Neural progenitor cell (in vitro differentiated cells): ENCODE data around the gene MTRF1L. TPM values are rescaled to one million over a fixed set of nuclear protein-coding genes. Genes with fewer than 3 reads are reported as not detected.

Experiments
- DNase-seq: peaks from one replicate; pipeline ENCODE4 v3.0.0-alpha.2; 2016; ENCODE audit warnings: low spot score
- H2AFZ ChIP-seq: fragments of 200-600 bp; sonication (generic); replicated peaks from 2 replicates; pipeline ENCODE4 v1.6.1; 2016; ENCODE audit warnings: antibody characterized with exemption
- H3F3A ChIP-seq: fragments of 200-600 bp; sonication (generic); 2 replicates; pipeline ENCODE4 v1.6.1; 2016; ENCODE audit warnings: antibody characterized with exemption, low read depth
- H3K27ac ChIP-seq: fragments of 200-600 bp; sonication (generic); 2 replicates; pipeline ENCODE4 v1.5.1; 2016; ENCODE audit warnings: mild to moderate bottlenecking
- H3K27me3 ChIP-seq: fragments of 200-600 bp; sonication (generic); 2 replicates; pipeline ENCODE4 v1.6.1; 2016; ENCODE audit warnings: mild to moderate bottlenecking, moderate library complexity
- H3K36me3 ChIP-seq: fragments of 200-600 bp; sonication (generic); 2 replicates; pipeline ENCODE4 v1.5.1; 2016
- H3K4me1 ChIP-seq: fragments of 200-600 bp; sonication (generic); 2 replicates; pipeline ENCODE4 v1.6.1; 2016; ENCODE audit warnings: mixed run types
- H3K4me2 ChIP-seq: fragments of 200-600 bp; sonication (generic); 2 replicates; pipeline ENCODE4 v1.6.1; 2016
- H3K4me3 ChIP-seq: fragments of 200-600 bp; sonication (generic); 2 replicates; pipeline ENCODE4 v1.5.1; 2016
- H3K79me2 ChIP-seq: fragments of 200-600 bp; sonication (generic); 2 replicates; pipeline ENCODE4 v1.6.1; 2016; ENCODE audit warnings: low read depth
- H3K9ac ChIP-seq: fragments of 200-600 bp; sonication (generic); 2 replicates; pipeline ENCODE4 v1.6.1; 2016
- H3K9me3 ChIP-seq: fragments of 200-600 bp; sonication (generic); 2 replicates; pipeline ENCODE4 v1.5.1; 2016; ENCODE audit warnings: low read depth
- H4K20me1 ChIP-seq: fragments of 200-600 bp; sonication (generic); 2 replicates; pipeline ENCODE4 v1.6.1; 2016; ENCODE audit warnings: low read depth
- H3K27ac Mint-ChIP-seq: 3 replicates; pipeline ENCODE4 v1.8.0; 2021; ENCODE audit warnings: mixed read lengths
- H3K27me3 Mint-ChIP-seq: 2 replicates; pipeline ENCODE4 v1.8.0; 2022; ENCODE audit warnings: low read depth, mild to moderate bottlenecking, inconsistent platforms, moderate library complexity, mixed read lengths; ENCODE audit not compliant: insufficient read depth
- H3K36me3 Mint-ChIP-seq: 3 replicates; pipeline ENCODE4 v1.8.0; 2021; ENCODE audit warnings: mixed read lengths
- H3K4me1 Mint-ChIP-seq: 3 replicates; pipeline ENCODE4 v1.8.0; 2021; ENCODE audit warnings: mixed read lengths
- H3K4me3 Mint-ChIP-seq: 3 replicates; pipeline ENCODE4 v1.8.0; 2021; ENCODE audit warnings: mild to moderate bottlenecking, moderate library complexity, mixed read lengths
- H3K9me3 Mint-ChIP-seq: 3 replicates; pipeline ENCODE4 v1.8.0; 2020; ENCODE audit warnings: mixed read lengths
- EZH2 ChIP-seq: fragments of 200-600 bp; sonication (generic); IDR thresholded peaks from 2 replicates; pipeline ENCODE4 v1.6.1; 2017; ENCODE audit warnings: antibody characterized with exemption, mild to moderate bottlenecking, moderate library complexity
- EZH2phosphoT487 ChIP-seq: fragments of 200-600 bp; sonication (generic); IDR thresholded peaks from 2 replicates; pipeline ENCODE4 v1.6.1; 2017; ENCODE audit warnings: antibody characterized with exemption
- total RNA-seq: library from RNA; depleted of rRNA; stranded (reverse); fragments of >200 nt; gene quantifications from 2 replicates; pipeline ENCODE4 v1.2.3, GENCODE V29; 2015; ENCODE audit warnings: low replicate concordance
- TF ChIP-seq, protein P1 (sequence below): fragments of 200-600 bp; sonication (generic); IDR thresholded peaks from 2 replicates; pipeline ENCODE4 v1.5.1; 2017; ENCODE audit warnings: antibody characterized with exemption, mild to moderate bottlenecking

MTRF1L gene
- total RNA-seq, 1 donor from 2014 or later: 29.0 TPM

DNA sequence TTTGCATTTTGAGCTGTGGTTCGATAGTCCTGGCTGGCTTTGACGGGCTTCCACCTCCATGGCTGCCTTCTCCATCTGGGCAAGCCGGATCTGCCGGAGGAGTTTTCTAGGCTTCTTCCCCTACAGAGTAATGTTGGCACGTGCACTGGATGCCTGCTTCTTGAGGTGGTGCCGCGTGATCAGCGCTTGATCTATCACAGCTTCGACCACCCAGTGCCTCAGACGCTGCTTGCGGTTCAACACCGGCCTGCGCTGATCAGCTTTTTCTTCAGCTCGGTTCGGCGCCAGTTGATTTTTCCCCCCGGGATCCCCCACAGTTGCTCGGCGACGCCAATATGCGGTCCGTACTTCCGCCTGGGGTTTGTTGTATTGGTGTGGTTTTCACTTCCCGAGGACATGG, 43.2 kb downstream of the MTRF1L start:
- Histone ChIP-seq H3F3A (no peaks in the 10 kb centered on the region), H3K27me3 (no peaks in the 10 kb centered on the region), H3K4me1 (no peaks in the 10 kb centered on the region), H2AFZ (no peak overlapping the region), H3K27ac (no peak overlapping the region), H3K79me2 (no peaks in the 10 kb centered on the region), H3K9ac (no peak overlapping the region), H3K4me2 (no peak overlapping the region), H3K4me3 (no peak overlapping the region), H4K20me1 (no peaks in the 10 kb centered on the region), H3K36me3 (no peaks in the 10 kb centered on the region), H3K9me3 (no peaks in the 10 kb centered on the region)
- TF ChIP-seq EZH2: no peak
- no peak for TF ChIP-seq EZH2phosphoT487
- TF ChIP-seq, protein P1, sequence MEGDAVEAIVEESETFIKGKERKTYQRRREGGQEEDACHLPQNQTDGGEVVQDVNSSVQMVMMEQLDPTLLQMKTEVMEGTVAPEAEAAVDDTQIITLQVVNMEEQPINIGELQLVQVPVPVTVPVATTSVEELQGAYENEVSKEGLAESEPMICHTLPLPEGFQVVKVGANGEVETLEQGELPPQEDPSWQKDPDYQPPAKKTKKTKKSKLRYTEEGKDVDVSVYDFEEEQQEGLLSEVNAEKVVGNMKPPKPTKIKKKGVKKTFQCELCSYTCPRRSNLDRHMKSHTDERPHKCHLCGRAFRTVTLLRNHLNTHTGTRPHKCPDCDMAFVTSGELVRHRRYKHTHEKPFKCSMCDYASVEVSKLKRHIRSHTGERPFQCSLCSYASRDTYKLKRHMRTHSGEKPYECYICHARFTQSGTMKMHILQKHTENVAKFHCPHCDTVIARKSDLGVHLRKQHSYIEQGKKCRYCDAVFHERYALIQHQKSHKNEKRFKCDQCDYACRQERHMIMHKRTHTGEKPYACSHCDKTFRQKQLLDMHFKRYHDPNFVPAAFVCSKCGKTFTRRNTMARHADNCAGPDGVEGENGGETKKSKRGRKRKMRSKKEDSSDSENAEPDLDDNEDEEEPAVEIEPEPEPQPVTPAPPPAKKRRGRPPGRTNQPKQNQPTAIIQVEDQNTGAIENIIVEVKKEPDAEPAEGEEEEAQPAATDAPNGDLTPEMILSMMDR: no peak
- Mint-ChIP-seq H3K27me3 (peaks cover 2% of the 10 kb centered on the region), H3K36me3 (no peaks in the 10 kb centered on the region), H3K4me3 (no peak overlapping the region), H3K27ac (no peak overlapping the region), H3K4me1 (no peaks in the 10 kb centered on the region), H3K9me3 (no peaks in the 10 kb centered on the region)
- DNase-seq: no peak

DNA sequence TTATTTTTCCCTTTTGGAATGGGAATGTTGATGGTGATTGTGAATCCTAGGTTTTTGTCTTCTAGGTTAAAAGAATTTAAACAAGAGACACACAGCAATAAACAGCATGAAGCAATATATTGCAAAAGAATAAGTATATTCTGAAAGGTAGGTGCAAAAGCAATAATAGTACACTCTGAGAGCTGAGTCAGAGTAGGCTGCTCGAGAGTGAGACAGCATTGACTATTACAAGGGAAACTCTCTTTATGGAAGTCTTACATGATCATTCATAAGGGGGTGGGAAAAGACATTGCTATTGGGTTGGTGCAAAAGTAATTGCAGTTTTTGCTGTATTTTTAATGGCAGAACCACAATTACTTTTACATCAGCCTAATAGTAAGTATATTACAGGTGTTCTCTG, 44.7 kb downstream of the MTRF1L start:
- peaks cover 2% of the 10 kb centered on the region for H3K27me3 Mint-ChIP-seq
- H3K4me1 Mint-ChIP-seq: no peaks in the 10 kb centered on the region
- Histone ChIP-seq H3K4me1 (no peaks in the 10 kb centered on the region), H3K4me3 (no peak overlapping the region), H3F3A (no peaks in the 10 kb centered on the region), H3K4me2 (no peak overlapping the region), H3K27me3 (no peaks in the 10 kb centered on the region), H3K79me2 (no peaks in the 10 kb centered on the region), H2AFZ (no peak overlapping the region), H4K20me1 (no peaks in the 10 kb centered on the region), H3K36me3 (no peaks in the 10 kb centered on the region), H3K9ac (no peak overlapping the region), H3K9me3 (no peaks in the 10 kb centered on the region), H3K27ac (no peak overlapping the region)
- TF ChIP-seq EZH2phosphoT487 (no peak), EZH2 (no peak)
- TF ChIP-seq, protein P1: no peak
- H3K36me3 Mint-ChIP-seq: no peaks in the 10 kb centered on the region
- no peaks in the 10 kb centered on the region for H3K9me3 Mint-ChIP-seq
- no peak for DNase-seq
- no peak overlapping the region for H3K27ac Mint-ChIP-seq
- H3K4me3 Mint-ChIP-seq: no peak overlapping the region

DNA sequence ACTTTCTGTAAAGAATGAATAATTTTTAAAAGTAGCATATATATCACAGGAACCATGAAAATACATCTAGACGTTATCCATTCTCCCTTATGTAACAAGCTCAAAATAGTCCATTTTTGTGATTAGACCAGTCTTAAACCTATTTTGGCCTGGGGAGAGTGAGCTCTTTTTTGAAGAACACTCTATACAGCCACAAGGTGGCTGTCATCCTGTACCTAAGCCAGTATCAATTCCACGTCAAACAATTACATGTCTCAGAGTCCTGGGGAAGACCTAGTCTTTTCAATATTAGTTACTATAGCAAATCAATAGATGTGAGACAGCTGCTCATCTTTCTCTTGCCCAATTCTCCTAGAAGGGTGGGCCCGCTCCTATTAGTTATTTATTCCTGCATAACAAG, 48.1 kb downstream of the MTRF1L start:
- H2AFZ ChIP-seq: no peak overlapping the region

More for the DNA sequence above, 48.1 kb downstream of the MTRF1L start:
- Histone ChIP-seq H3K9ac (no peak overlapping the region), H3K27ac (no peak overlapping the region), H3K4me3 (no peak overlapping the region), H3K79me2 (no peaks in the 10 kb centered on the region), H3K27me3 (no peaks in the 10 kb centered on the region), H3K4me1 (no peaks in the 10 kb centered on the region), H3K9me3 (no peaks in the 10 kb centered on the region), H4K20me1 (no peaks in the 10 kb centered on the region), H3K4me2 (no peak overlapping the region), H3F3A (no peaks in the 10 kb centered on the region), H3K36me3 (no peaks in the 10 kb centered on the region)
- TF ChIP-seq, protein P1: no peak
- TF ChIP-seq EZH2phosphoT487: no peak
- no peak for TF ChIP-seq EZH2
- Mint-ChIP-seq H3K4me3 (no peak overlapping the region), H3K4me1 (no peaks in the 10 kb centered on the region), H3K9me3 (no peaks in the 10 kb centered on the region), H3K27me3 (peaks cover 2% of the 10 kb centered on the region), H3K27ac (no peak overlapping the region), H3K36me3 (no peaks in the 10 kb centered on the region)
- no peak for DNase-seq
